Measurements from ENCODE around the gene MKNK1.

MKNK1 gene

DNA sequence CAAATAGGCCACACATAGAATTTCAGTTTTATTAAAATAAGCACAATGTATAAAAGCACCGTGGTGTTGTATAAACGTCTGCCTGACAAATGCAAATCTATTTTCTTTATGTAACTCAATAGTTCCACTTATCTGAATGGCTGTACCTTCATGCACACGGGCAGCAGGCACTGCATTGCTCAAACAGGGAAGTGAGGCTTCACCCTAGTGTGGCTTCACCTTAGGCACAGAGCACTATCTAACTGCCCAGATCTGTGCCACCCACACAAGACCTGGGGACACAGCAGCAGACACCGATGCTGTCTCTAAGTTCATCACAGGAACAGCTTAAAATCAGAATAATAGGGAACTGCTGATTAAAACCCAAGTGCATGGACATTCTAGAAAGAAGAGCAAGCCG is 46.7 kb downstream of the MKNK1 start:
- no peak for DNase-seq

DNA sequence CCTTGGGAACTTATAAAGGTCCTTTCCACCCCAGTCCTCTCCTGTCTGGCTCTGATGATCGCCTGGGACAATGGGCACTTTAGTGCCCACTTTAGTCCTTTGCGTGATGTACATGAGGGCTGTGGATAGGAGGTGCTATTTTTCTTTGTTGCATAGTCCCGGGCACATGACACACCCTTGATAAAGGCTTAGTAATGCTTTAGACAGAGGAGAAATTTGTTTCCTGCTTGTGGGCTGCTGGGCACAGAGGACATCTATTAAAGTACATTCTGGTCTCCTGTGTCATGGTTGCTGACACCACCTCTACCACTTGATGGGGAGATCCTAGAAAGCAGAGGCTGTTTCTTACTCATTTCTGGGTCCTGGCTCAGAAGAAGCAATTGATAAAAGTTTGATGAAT is 47.2 kb downstream of the MKNK1 start:
- no peak for DNase-seq

DNA sequence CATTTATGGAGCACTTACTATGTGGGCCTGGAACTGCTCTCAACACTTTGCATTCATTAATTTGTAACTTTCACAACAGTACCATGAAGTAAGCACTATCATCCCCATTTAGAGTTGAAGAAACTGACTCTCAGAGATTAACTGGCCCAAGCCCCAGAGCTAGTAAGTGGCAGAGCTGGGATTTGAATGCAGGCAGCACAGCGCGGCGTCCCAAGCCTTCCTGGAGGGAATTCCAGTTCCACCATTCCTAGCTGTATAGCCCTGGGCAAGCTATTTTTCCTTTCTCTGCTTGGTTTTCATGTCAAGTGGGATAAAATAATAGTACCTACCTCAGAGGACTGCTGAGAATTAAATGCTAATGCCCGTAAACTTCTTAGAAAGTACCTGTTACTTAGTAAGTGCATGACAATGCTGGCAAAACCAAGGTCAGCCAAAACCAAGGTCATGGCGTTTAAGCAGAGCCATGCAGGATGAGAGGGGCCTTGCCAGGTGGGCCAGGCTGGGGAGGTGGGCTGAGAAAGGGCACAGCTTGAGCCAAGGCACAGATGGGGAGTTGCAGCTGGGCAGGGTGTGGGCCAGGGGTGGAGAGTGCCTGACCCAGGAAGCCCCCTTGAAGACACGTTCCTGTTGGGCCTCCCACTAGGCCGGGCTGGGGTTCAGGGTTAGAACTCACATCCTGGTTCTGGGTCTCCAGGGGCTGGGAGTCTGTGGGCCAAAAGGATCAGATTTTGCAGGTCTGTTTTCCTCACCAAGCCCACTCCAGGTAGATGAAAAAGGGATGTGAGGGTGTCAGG is 48.0 kb downstream of the MKNK1 start:
- no peak for DNase-seq

DNA sequence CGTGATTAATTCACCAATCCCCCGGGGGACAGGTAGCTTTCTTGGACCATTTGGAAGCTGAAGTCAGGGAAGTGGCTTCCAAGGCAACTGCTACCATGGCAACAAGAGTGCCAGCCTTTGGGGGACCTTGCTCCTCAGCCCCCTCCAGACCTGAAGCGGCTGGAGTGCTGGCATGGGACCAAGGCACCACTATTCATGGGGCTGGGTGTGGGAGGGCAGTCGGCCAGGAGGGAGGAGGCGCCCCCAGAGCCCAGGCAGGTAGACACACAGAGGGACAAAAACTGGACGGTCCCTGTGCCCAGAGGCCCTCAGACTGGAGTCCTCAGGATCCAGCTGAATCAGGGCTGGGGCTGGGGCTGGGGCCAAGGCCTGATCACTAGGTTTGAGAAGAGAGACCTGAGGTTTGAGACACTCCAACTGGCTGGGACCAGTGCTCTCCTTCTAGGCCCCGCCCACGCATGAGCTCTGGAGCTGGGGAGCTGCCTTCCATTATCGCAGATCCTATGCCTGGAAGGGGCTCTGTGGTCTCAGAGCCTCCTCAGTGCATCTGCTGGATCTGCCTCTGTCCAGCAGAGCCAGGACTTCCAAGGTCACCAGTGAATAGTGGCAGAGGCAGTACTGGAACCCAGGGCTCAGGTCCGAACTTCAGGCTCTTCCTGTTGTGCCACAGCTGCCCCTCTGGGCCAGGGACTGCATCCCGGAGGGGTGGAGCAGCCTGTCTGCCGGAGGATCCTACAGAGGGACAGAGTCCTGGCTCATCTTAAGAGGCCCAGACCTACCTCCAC is 49.3 kb downstream of the MKNK1 start:
- DNase-seq = peak; percentile 33

DNA sequence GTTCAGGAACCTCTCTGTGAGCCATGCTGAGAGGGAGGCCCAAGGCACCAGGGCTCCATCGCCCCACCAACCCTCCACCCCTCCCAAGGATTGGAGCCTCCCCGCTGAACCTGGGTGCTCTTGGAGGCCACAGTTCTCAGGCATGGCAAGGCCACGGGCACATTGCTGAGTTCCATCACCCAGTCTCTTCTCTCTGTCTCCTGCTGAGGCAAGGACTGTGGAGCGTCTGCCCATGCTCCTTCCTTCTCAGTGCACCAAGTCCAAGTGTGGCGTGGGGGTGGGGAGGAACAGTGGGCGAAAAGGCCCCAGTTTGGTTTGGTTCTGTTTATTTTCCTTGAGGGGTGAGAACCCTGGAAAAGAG is 49.9 kb downstream of the MKNK1 start:
- DNase-seq = no peak

DNA sequence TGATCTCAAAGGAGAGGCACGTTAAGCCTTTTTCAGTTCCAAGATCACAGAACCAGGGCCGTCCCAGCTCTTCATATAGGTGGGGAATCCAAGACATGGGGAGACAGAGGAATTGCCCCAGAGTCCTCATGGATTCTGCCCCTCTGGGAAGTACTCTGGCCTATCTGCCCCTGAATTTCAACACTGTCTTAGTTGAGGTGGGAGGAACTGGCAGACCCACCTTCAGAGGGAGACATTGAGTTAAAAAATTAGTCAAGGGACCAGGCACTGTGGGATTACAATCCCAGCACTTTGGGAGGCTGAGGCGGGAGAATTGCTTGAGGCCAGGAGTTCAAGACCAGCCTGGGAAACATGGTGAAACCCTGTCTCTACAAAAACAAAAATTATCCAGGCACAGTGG is 50.6 kb downstream of the MKNK1 start:
- no peak for DNase-seq

DNA sequence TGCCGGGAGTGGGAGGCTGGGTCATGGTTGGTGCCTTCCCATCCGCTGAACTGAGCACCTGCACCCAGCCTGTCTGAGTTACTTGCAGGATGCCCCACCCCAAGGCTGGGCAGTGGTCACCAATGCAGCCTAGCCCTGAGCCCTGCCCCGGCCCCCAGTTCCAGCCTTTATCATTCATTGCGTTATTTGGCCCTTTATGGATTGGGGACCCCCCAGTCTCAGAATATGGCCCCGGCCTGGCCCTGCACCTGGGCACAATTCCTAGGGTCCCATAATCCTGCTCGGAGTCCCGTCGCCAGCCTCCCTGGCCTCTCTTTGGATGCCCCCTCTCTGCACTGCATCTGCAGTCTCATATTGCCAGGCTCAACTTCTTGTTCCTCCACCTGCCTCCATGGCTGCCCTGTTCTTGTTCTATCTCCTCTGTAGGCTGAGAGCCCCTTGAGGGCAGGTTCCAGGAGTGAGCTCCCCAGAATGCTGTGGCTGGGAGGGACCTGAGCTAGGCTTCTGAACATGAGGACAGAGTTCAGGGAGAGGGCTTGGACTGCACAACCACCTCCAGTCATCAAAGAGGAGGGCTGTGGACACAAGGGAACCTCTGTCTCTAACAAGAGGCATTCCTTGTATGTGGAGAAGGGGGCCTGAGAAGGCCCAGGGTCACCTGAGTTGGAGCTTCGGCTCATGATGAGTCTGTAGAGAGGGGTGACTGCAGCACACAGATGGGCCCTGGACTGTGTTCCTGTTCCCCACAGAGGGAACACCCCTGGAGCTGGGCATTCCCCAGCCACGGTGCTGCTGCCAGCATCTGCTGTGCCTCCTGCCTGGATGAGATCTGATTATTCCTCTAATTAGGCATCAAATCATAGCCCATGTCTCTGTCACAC is 51.5 kb downstream of the MKNK1 start:
- no peak for DNase-seq

DNA sequence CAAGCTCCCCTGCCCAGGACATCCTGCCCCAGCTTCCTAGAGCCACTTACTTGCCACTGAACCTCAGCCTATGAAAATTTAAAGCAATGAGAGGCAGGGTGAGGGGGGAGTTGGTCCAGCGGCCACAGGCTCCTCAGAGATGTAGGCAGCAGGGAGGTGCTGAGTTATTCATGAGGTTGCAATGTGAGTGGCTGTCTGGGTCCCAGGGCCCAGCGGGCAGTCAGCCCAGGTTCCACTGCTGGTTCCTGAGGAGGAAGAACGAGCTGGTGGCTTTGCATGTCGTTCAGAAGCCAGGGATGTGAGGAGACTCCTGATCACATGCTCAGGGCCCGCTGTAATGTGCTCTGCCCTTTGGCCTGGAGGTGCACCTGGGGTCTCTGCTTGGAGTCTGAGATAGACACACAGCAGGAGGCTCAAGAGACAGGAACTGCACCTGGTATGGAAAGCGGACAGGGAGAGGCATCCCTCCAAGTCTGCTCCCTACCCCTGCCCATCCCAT is 52.4 kb downstream of the MKNK1 start, which contains the start of gene KNCN:
TSS of gene KNCN (minus strand) at position 51 of the 499 bp plus-strand sequence. CDS start 432 bp downstream, outside the sequence.
- no peak for DNase-seq

DNA sequence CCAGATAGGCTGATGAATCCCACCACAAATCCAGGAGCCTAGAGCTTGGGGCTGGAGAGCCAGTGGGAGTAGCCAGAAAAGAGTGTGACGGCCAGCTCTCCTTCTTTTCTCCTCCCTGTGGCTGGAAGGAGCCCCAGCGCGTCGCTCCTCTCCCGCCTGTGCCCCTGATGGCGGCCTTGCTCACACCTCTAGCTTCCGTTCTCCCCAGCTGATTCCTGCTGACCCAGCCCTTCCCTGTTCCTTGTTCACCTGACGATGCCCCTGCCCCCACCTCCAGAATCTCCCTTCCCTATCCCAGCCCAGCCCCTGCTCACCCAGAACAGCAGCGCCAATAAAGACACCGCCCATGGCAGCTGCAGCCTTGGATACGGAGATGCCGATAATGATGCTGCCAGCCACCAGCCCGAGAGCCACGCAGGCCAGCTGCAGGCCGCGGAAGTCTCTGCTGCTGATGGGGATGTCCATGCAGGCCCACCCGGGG is 53.3 kb downstream of the MKNK1 start:
- DNase-seq = no peak

DNA sequence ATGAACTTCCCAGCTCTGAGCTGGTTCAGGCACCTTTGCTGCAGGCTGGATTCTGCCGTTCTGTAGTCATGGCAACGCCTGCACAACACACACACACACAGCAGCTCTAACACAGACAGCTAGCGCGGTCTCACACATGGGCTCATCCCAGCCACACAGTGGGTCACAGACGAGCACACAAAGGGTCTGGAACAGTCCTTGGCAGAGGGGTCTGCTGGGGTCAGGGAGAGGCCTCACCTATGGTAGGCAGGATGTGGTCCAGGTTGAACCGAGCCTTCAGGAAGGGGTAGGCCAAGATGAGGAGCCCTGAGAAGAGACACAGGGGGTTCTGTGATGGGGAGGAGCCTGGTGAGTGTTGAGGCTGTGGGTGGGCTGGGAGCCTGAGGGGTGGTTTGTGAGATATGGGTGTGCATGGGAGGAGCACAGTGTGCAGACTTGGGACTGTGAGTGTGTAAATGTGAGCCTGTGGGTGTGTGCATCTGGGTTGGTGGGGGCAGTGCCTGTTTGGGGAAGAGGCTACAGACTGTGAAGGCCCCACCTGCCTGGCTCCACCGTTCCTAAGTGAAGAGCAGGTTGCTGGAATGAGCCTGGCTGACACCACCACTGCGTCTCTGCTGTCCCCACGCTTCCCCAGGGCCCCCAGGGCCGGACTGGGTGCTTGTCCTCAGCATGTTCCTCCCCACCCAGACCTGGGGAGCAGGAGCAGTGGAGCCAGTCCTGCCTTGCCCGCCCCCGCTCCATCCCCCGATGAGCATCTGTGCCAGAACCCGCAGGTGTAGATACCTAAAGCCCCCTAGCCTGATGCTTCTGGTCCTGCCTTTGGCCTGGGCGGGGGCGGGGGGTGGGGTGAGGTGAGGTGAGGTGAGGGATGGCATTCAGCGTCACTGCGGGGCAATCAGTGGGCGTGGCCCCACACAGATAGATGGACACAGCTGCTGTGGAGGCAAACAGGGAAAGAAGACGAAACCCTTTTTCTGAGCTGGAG is 54.1 kb downstream of the MKNK1 start:
- no peak for DNase-seq

DNA sequence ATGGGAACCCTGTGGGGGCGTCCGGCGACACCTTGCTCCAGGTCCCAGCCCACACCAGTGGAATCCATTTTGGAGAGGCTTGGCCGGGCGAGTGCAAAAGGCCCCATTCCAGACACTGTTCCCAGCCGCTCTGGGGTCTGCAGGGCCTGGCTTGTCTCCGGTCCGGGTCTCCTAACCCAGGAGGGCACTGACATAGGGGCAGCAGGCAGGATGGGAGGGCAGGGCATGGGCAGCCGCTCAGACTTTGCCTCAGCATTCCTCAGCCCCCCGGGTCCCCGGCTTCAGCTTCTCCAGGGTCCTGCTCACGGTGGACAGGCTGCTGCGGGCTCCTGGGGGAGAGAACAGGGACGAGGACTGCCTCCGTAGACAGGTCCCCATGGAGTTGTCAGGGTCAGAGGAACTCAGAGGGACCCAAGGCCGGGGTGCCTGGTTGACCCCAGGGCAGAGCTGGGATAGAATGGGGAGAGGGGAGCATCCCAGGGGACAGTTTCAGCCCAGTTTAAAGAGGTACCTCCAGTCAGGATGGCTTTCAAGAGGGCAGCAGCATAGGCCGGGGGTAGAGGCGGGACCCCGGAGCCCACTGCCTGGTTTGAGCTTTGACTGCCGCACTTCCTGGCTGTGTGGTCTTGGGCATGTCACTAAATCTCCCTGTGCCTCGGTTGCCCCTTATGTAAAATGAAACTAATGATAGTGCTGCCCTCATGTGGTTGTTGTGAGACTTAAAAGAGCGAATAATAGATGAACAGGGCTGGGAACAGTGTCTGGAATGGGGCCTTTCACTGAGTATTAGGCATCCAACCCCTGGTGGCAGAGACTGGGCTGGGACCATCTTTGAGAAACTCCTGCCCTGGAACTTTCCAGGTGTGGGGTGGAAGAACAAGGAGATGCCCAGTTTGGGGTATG is 56.3 kb downstream of the MKNK1 start:
- DNase-seq = peak; percentile 15

DNA sequence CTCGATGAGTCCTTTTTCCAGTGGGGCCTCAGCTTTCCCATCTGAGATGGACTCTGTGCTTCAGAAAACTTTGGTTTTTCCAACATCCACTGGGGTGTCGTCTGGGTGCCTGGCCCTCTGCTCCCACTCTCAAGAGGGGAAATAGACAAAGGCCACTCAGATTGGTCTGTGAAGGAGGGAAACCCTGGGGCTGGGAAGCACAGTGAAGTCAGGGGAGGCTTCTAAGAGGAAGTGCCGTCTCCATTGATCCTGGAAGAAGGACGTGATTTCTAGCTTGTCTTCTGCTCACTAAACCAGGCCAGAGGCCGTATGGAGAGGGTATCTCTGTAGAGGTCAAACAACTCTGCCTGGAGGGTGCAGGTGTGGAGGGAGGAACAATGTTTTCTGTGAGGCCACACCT is 57.9 kb downstream of the MKNK1 start:
- DNase-seq = no peak

DNA sequence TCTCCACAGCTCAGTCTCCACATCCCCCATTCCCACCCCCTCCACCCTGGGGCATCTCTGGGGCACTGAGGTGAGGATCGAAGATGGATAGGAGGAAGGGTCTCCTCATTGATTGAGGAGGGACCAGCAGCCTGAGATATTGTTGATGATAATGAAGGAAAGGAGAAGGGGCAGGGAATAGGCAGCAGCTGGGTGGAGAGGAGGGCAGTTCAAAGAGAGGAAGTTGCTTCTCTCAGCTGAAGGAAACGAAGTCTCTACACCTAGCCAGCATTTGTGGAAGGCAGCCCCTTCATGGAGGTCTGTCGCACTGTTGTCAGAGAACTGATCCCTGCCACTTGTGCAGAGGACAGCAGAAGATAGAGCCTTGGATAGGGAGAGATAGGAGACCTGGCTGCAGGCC is 58.3 kb downstream of the MKNK1 start:
- DNase-seq = no peak

DNA sequence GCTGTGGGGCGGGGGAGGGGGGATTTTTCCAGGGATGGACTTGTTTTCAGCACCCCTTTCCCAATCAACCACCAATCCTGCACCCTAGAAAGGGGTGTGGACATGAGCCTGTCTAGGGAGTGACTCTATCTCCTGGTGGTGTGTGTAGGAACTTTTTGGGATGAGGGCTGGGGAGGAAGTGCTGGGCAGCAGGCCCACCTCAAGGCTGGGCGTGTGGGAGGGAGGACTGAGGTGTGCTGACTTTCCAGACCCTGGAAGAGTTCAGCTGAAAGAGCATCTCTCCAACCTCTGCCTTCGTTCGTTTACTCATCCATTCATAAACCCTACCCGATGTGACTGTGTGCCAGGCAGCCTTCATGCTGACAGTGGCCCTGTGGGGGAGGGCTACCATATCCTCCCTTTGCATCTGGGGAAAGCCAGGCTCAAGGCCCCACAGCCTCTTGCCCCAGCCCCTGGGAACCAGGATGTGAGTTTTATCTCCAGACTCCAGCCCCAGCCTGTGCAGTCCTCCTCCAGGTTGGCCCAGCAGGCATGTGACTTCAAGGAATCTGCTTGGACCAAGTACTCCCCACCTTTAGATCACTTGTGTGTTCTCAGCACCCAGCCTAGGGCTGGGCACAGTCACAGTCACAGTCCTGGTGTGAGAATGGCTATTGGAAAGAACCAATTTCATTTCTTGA is 59.4 kb downstream of the MKNK1 start:
- no peak for DNase-seq

DNA sequence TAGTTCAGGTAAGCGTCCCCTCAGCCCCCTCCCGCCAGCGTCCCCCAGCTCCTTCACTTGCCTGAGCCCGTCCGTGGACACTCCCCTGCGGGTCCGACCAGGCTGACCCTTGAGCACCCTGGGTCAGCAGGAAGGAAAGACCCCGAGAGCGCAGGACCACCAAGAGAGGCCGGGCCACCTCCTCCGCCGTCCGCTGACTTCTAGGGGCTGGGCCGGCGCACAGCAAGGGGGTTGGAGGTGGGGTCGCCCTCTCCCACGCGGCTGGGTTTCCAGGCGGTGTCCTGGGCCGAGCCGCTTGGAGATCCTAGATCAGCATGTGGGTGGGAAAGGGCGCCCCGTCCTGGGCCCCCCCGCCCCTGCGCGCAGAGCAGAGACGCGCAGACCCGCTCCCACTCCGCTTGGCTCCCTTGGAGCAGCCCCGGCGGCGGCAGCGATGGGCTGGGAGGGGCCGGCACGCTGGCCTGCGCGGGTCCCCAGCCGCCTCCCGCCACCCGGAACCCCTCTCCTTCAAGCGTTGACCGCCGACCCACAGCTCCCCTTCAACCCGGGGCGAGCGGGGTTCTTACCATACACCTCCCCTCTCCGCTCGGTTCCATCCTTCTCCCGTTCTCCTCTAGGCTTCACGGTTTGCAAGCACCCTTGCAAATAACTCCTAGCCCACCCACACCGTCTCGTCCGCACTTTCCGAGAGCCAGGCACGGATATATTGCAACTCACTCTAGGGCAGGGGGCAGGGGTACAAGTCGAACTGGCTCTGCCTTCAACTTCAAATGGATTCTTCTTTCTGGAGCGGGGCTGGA is 60.1 kb downstream of the MKNK1 start:
- no peak for DNase-seq

DNA sequence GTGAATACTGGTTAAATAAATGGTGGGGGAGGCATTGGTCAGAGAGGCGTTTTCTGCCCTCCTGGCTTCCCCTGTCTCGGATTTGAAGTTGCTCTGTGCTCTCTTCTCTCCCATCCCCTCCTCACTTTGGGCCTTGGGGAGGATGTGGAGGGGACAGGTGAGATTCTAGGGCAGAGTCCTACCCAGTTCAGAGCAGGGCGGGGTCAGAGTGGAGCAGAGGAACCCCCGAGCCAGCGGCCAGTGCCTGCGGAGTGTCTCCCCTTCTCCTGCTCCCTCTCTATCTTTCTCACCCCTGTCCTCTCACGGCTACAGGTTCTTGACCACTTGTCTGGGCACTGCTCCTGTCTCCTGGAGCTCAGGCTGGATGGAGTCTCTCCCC is 60.7 kb downstream of the MKNK1 start:
- no peak for DNase-seq

DNA sequence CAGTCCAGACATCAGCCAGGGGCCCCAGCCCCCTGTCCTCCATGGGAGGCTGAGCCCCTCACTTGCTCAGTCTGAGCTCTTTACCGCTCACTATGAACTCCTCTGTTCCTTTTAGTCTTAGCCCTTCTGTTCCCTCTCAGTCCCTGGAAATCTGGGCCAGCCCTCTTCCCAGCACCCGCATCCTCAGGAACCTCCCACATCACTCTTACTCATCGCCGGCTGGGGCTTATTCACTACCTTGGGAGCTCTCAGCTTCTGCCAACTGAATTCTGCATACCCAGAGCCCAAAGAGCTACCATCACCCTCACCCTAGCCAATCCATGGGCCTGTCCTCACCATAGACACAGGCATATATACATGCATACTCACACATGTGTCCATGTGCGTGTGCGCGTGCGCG is 64.1 kb downstream of the MKNK1 start:
- no peak for DNase-seq

DNA sequence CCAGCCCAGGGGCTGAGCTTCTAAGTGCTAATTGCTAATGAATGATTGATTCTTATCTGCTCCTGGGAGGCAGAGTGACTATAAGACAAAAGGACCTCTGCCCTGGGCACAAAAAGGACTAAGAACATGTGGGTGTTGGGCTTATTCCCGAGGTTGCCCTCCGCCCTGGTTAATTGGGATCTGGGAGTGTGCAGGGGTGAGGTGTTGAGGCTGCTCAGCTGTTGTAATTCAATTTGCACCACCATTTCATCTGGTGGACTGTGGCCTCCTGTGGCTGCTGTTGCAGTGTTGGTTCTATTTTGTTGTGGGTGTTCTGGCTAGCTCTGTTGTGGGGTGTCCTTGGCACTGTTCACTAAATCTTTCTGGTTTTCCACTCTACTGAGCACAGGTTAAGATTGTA is 65.9 kb downstream of the MKNK1 start:
- DNase-seq = no peak

DNA sequence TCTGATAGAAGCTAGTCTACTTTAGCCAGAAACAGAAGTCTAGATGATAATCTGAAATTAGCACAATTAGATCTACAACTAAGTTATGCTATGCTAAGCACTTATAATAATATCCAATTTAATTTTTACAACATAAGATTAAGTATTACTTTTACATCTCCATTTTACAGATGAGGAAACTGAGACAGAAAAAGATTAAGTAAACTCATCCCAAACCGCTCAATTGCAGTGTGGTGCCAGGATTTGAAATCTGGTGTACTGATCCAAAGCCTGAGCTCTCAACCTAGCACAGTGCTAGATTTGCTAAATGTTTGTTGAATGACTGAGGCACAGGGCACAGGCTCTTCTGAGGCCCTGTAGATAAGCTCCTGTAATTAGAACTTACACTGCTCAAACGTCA is 66.4 kb downstream of the MKNK1 start:
- no peak for DNase-seq

Measured in NCI-H345 (cell line).